Renal pelvis (tissue), 4 donors: Measurements from ENCODE around the gene RASGRF2. TPM values are rescaled to one million over a fixed set of nuclear protein-coding genes. Genes with fewer than 3 reads are reported as not detected.

Experiments used
- DNase-seq: peaks from one replicate; pipeline ENCODE4 v3.0.0-alpha.2; 2013
- polyA plus RNA-seq, 3 donors: library from polyadenylated mRNA; unstranded; fragments of 120-200 nt; gene quantifications; one replicate each; pipeline ENCODE4 v1.2.1, GENCODE V29; 2013; ENCODE audit not compliant: insufficient read length in 3 of 3

RASGRF2 gene
- polyA plus RNA-seq, 3 donors, result 1.4 to 2.5 (median 2.1) TPM

GRCh38 chr5:80941496-80941895, 18.7 kb upstream of the RASGRF2 start:
- DNase-seq, result no peak

- DNase-seq, result no peak
Measured at GRCh38 chr5:80951366-80951765, 8.8 kb upstream of the RASGRF2 start.

- no peak for DNase-seq
Measured at GRCh38 chr5:80953587-80953986, 6.6 kb upstream of the RASGRF2 start.

GRCh38 chr5:80955082-80955590, 5.0 kb upstream of the RASGRF2 start:
- no peak for DNase-seq

GRCh38 chr5:80956272-80956671, 3.9 kb upstream of the RASGRF2 start:
- no peak for DNase-seq

- DNase-seq, result no peak
Measured at GRCh38 chr5:80957031-80957761, 3.0 kb upstream of the RASGRF2 start.

- no peak for DNase-seq
Measured at GRCh38 chr5:80958616-80959015, 1.5 kb upstream of the RASGRF2 start.

GRCh38 chr5:80959138-80959537, 1.0 kb upstream of the RASGRF2 start:
- DNase-seq, result no peak

- DNase-seq, result no peak
Measured at GRCh38 chr5:80960531-80961375, 590 bp downstream of the RASGRF2 start.

GRCh38 chr5:80961376-80962281, 1.5 kb downstream of the RASGRF2 start:
- no peak for DNase-seq

GRCh38 chr5:80962630-80963520, 2.7 kb downstream of the RASGRF2 start:
- DNase-seq, result no peak

- DNase-seq, result no peak
Measured at GRCh38 chr5:80963521-80963895, 3.3 kb downstream of the RASGRF2 start.

GRCh38 chr5:80963966-80964481, 3.9 kb downstream of the RASGRF2 start:
- no peak for DNase-seq

GRCh38 chr5:80964491-80964890, 4.3 kb downstream of the RASGRF2 start:
- DNase-seq, result no peak

- no peak for DNase-seq
Measured at GRCh38 chr5:80964919-80965318, 4.8 kb downstream of the RASGRF2 start.

GRCh38 chr5:80967500-80968181, 7.5 kb downstream of the RASGRF2 start:
- DNase-seq, result no peak

- no peak for DNase-seq
Measured at GRCh38 chr5:80973027-80973426, 12.9 kb downstream of the RASGRF2 start.

- DNase-seq, result no peak
Measured at GRCh38 chr5:80975065-80975464, 14.9 kb downstream of the RASGRF2 start.

- DNase-seq, result no peak
Measured at GRCh38 chr5:80976985-80977384, 16.8 kb downstream of the RASGRF2 start.

GRCh38 chr5:80977764-80978163, 17.6 kb downstream of the RASGRF2 start:
- DNase-seq, result no peak
